ENCODE data around the gene CAPRIN1.

DNA sequence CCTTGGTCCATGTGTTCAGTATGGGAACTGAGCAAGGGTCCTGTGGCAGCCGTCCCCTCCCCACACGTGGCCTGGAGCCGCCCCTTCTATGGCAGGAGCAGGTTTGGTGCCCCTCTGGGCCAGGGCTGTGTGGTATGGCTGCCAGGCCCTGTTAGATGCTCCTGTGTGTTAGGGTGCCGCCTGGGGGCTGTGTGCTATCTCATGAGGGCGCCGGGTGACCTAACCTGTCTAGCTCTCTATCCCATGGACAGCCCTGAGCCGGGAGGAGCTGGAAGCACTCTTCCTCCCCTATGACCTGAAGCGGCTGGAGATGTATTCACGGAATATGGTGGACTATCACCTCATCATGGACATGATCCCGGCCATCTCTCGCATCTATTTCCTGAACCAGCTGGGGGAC, 88.6 kb downstream of the CAPRIN1 start:
- TF ChIP-seq, protein P1, sequence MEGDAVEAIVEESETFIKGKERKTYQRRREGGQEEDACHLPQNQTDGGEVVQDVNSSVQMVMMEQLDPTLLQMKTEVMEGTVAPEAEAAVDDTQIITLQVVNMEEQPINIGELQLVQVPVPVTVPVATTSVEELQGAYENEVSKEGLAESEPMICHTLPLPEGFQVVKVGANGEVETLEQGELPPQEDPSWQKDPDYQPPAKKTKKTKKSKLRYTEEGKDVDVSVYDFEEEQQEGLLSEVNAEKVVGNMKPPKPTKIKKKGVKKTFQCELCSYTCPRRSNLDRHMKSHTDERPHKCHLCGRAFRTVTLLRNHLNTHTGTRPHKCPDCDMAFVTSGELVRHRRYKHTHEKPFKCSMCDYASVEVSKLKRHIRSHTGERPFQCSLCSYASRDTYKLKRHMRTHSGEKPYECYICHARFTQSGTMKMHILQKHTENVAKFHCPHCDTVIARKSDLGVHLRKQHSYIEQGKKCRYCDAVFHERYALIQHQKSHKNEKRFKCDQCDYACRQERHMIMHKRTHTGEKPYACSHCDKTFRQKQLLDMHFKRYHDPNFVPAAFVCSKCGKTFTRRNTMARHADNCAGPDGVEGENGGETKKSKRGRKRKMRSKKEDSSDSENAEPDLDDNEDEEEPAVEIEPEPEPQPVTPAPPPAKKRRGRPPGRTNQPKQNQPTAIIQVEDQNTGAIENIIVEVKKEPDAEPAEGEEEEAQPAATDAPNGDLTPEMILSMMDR (IDR thresholded peaks at IDR 0.05), result no peak
- TF ChIP-seq POLR2AphosphoS5 (IDR thresholded peaks at IDR 0.05) (no peak), POLR2A (IDR thresholded peaks at IDR 0.05) (no peak)
